BE2C (cell line): ENCODE data around the gene DNMT1.

Experiments
- DNase-seq: peaks from one replicate; pipeline ENCODE4 v3.0.0-alpha.2; 2020
- H3K27me3 ChIP-seq: fragments of 250-450 bp; sonication (Bioruptor Pico); 2 replicates; pipeline ENCODE4 v1.5.1; 2020; ENCODE audit warnings: mild to moderate bottlenecking
- H3K36me3 ChIP-seq: fragments of 250-450 bp; sonication (Bioruptor Pico); 2 replicates; pipeline ENCODE4 v1.5.1; 2020; ENCODE audit warnings: mild to moderate bottlenecking
- H3K4me1 ChIP-seq: fragments of 250-450 bp; sonication (Bioruptor Pico); 2 replicates; pipeline ENCODE4 v1.5.1; 2020
- H3K4me3 ChIP-seq: 2 replicates; pipeline ENCODE4 v1.5.1; 2011; ENCODE audit warnings: low read depth, low read length
- H3K9me3 ChIP-seq: fragments of 250-450 bp; sonication (Bioruptor Pico); 2 replicates; pipeline ENCODE4 v1.5.1; 2020
- CTCF ChIP-seq: IDR thresholded peaks from 2 replicates; pipeline ENCODE4 v1.5.1; 2012; ENCODE audit warnings: mild to moderate bottlenecking, low read depth, low read length

Gene DNMT1

GRCh38 chr19:10222201-10222890 lies 27.6 kb upstream of the DNMT1 start:
- no peak for DNase-seq
- Histone ChIP-seq H3K4me1 (no peaks in the 10 kb centered on the region), H3K9me3 (no peaks in the 10 kb centered on the region)

GRCh38 chr19:10220695-10221094 lies 25.9 kb upstream of the DNMT1 start:
- no peak overlapping the region for H3K4me3 ChIP-seq
- TF ChIP-seq CTCF: no peak
- no peak for DNase-seq
- H3K9me3 ChIP-seq: no peaks in the 10 kb centered on the region
- no peaks in the 10 kb centered on the region for H3K27me3 ChIP-seq
- no peaks in the 10 kb centered on the region for H3K4me1 ChIP-seq
- H3K36me3 ChIP-seq: no peaks in the 10 kb centered on the region

More at GRCh38 chr19:10222201-10222890, 27.6 kb upstream of the DNMT1 start:
- no peak for TF ChIP-seq CTCF
- Histone ChIP-seq H3K27me3 (no peaks in the 10 kb centered on the region), H3K4me3 (no peak overlapping the region), H3K36me3 (no peaks in the 10 kb centered on the region)

GRCh38 chr19:10219678-10220077 lies 24.9 kb upstream of the DNMT1 start:
- Histone ChIP-seq H3K36me3 (no peaks in the 10 kb centered on the region), H3K4me3 (no peak overlapping the region), H3K4me1 (no peaks in the 10 kb centered on the region), H3K9me3 (no peaks in the 10 kb centered on the region), H3K27me3 (no peaks in the 10 kb centered on the region)
- DNase-seq: no peak
- TF ChIP-seq CTCF: peak; percentile 46

GRCh38 chr19:10217085-10217484 lies 22.3 kb upstream of the DNMT1 start:
- no peaks in the 10 kb centered on the region for H3K4me1 ChIP-seq

GRCh38 chr19:10214784-10215183 lies 20.0 kb upstream of the DNMT1 start:
- no peak for DNase-seq
- Histone ChIP-seq H3K9me3 (no peaks in the 10 kb centered on the region), H3K4me3 (no peak overlapping the region), H3K4me1 (no peaks in the 10 kb centered on the region), H3K27me3 (no peaks in the 10 kb centered on the region), H3K36me3 (no peaks in the 10 kb centered on the region)
- TF ChIP-seq CTCF: no peak

More at GRCh38 chr19:10217085-10217484, 22.3 kb upstream of the DNMT1 start:
- Histone ChIP-seq H3K36me3 (no peaks in the 10 kb centered on the region), H3K4me3 (no peak overlapping the region), H3K27me3 (no peaks in the 10 kb centered on the region), H3K9me3 (no peaks in the 10 kb centered on the region)
- DNase-seq: no peak
- no peak for TF ChIP-seq CTCF

- DNase-seq: no peak
- no peak for TF ChIP-seq CTCF
- H3K9me3 ChIP-seq: peaks cover 2% of the 10 kb centered on the region; the same call in 1 of the 2 replicates
- H3K36me3 ChIP-seq: no peaks in the 10 kb centered on the region
- no peak overlapping the region for H3K4me3 ChIP-seq
- H3K4me1 ChIP-seq: no peaks in the 10 kb centered on the region
- no peaks in the 10 kb centered on the region for H3K27me3 ChIP-seq
These were observed 16.9 kb upstream of the DNMT1 start for GRCh38 chr19:10211691-10212090.
